Airway epithelial cell (primary cell): ENCODE data around the gene MASP2. TPM values are rescaled to one million over a fixed set of nuclear protein-coding genes. Genes with fewer than 3 reads are reported as not detected.

Experiments used
- total RNA-seq: library from RNA; depleted of rRNA; stranded (reverse); fragments of >200 nt; gene quantifications from 2 replicates; pipeline ENCODE4 v1.2.3, GENCODE V29; 2015

MASP2 gene
- 0.35 TPM in 1 of 2 replicates, not detected in the other for total RNA-seq

GRCh38 chr1:11046625-11047365 lies at the start of gene MASP2:
Gene MASP2, minus strand, starts transcription at chr1:11047239. Its CDS starts 32 bp downstream, at chr1:11047207.

DNA sequence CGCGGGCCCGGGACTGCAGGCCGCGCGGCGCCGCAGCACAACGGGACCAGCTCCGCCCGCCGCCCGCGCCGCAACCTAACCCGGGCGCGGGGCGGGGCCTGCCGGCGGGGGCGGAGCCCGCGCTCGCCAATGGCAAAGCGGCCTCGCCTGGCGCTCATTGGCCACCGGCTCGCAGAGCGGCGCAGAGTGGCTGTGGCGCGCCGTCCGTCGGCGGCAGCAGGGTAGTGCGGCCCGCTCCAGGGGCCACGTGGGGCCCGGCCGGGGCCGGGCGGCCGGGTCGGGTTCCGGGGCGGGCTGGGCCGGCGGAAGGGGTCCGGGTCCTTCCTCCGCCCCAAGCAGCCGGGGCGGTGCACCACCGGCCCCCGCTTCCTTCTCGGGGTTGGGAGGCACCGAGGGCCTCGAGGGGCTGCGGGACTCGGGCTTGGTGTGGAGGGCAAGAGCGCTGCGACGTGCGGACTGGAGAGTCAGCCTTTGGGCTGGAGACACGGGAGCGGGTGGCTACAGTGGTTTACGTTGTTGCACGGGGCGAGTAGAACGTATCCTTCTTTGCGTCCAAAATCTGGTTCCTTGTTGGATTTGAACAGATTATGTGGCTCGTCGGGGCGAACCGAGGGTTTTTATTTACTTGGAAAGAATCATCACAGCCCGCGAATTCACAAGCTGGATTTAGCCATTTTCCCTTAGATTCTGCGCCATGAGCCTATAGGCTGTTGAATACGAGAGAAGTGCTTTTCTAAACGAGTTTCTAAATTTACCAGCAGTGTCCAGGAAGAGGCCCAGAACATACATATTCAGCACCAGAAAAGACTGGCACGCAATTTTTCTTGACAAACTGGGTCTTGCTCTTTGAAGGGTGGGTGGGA lies 13.2 kb upstream of the MASP2 start, which contains the start of gene SRM:
Gene SRM, minus strand, starts transcription at position 51 of the 863 bp plus-strand sequence. CDS start 75 bp downstream, outside the sequence.

GRCh38 chr1:11012260-11013159 lies 34.5 kb downstream of the MASP2 start, which contains the start of gene TARDBP:
Gene TARDBP, plus strand, starts transcription at chr1:11012654. Its CDS starts 1,074 bp downstream, at chr1:11013728.

Other genes starting within 250 kb of the MASP2 start
- gene TARDBP, start 34.6 kb downstream of the MASP2 start, total RNA-seq, result 67.2 and 76.6 TPM in 2 replicates
- 78.6 and 94.9 TPM in 2 replicates for gene SRM, start 12.8 kb upstream of the MASP2 start, total RNA-seq
- 39.2 and 51.6 TPM in 2 replicates for gene EXOSC10, start 52.6 kb upstream of the MASP2 start, total RNA-seq
- not detected in 2 replicates for gene ANGPTL7, start 142.1 kb upstream of the MASP2 start, total RNA-seq
- gene MTOR, start 215.3 kb upstream of the MASP2 start, total RNA-seq, result 25.2 and 31.5 TPM in 2 replicates
- gene UBIAD1, start 226.0 kb upstream of the MASP2 start, total RNA-seq, result 4.5 and 7.2 TPM in 2 replicates